Sigmoid colon (tissue), 4 donors: Measurements from ENCODE around the gene IL32.

ENCODE experiments used
- CTCF ChIP-seq, 4 experiments: fragments of 450-650 bp in 3 of 4; fragments of 200-600 bp in 1 of 4; IDR thresholded peaks; one replicate each; pipeline ENCODE4 v1.5.1; 2016 to 2019; ENCODE audit warnings: antibody characterized with exemption in 4 of 4, mild to moderate bottlenecking in 3 of 4, moderate library complexity in 2 of 4
- POLR2AphosphoS5 ChIP-seq, 4 donors: sonication (generic); formaldehyde crosslinking; IDR thresholded peaks; one replicate each; pipeline ENCODE4 v1.6.1; 2017; ENCODE audit warnings: antibody characterized with exemption in 4 of 4

- TF ChIP-seq CTCF (IDR thresholded peaks at IDR 0.05) (no peak), POLR2AphosphoS5 (IDR thresholded peaks at IDR 0.05) (no peak)
These were observed 14.4 kb upstream of the IL32 start for GRCh38 chr16:3051009-3051408.
